H9 (cell line): Measurements from ENCODE around the gene ZBTB17. TPM values are rescaled to one million over a fixed set of nuclear protein-coding genes. Genes with fewer than 3 reads are reported as not detected.

Source experiments
- DNase-seq: peaks from one replicate; pipeline ENCODE4 v3.0.0-alpha.2; 2017
- H2AFZ ChIP-seq: one replicate; pipeline ENCODE4 v1.6.1; 2013; ENCODE audit warnings: mild to moderate bottlenecking, low read length, control low read depth, moderate library complexity
- H2AK5ac ChIP-seq: 2 replicates; pipeline ENCODE4 v1.6.1; 2013; ENCODE audit warnings: low read length, control low read depth, mixed read lengths; ENCODE audit not compliant: insufficient read length
- H2BK120ac ChIP-seq: one replicate; pipeline ENCODE4 v1.6.1; 2013; ENCODE audit warnings: low read depth, mild to moderate bottlenecking, low read length, control low read depth, inconsistent platforms; ENCODE audit not compliant: poor library complexity, severe bottlenecking
- H2BK12ac ChIP-seq: 2 replicates; pipeline ENCODE4 v1.6.1; 2013; ENCODE audit warnings: low read length, control low read depth, mixed read lengths, low read depth; ENCODE audit not compliant: insufficient read length
- H2BK15ac ChIP-seq: 2 replicates; pipeline ENCODE4 v1.6.1; 2013; ENCODE audit warnings: low read depth, low read length, control low read depth
- H2BK20ac ChIP-seq: one replicate; pipeline ENCODE4 v1.6.1; 2013; ENCODE audit warnings: low read depth, mild to moderate bottlenecking, low read length, control low read depth, inconsistent platforms; ENCODE audit not compliant: poor library complexity, severe bottlenecking
- H2BK5ac ChIP-seq: 2 replicates; pipeline ENCODE4 v1.6.1; 2013; ENCODE audit warnings: low read length, control low read depth, mixed read lengths; ENCODE audit not compliant: insufficient read length
- H3K14ac ChIP-seq: 2 replicates; pipeline ENCODE4 v1.6.1; 2013; ENCODE audit warnings: low read length, control low read depth; ENCODE audit not compliant: insufficient read depth
- H3K18ac ChIP-seq: 2 replicates; pipeline ENCODE4 v1.6.1; 2013; ENCODE audit warnings: low read depth, mild to moderate bottlenecking, mixed read lengths, low read length, control low read depth; ENCODE audit not compliant: insufficient read length
- H3K23ac ChIP-seq: 2 replicates; pipeline ENCODE4 v1.6.1; 2013; ENCODE audit warnings: low read length, control low read depth, mixed read lengths, low read depth; ENCODE audit not compliant: insufficient read length
- H3K23me2 ChIP-seq: 2 replicates; pipeline ENCODE4 v1.6.1; 2013; ENCODE audit warnings: low read depth, mild to moderate bottlenecking, mixed read lengths, low read length, control low read depth; ENCODE audit not compliant: insufficient read length, poor library complexity, severe bottlenecking
- H3K27ac ChIP-seq: 2 replicates; pipeline ENCODE4 v1.5.1; 2013; ENCODE audit warnings: low read length, control low read depth, mixed read lengths, low read depth; ENCODE audit not compliant: insufficient read length
- H3K27me3 ChIP-seq: 2 replicates; pipeline ENCODE4 v1.6.1; 2013; ENCODE audit warnings: low read length, control low read depth, inconsistent platforms; ENCODE audit not compliant: insufficient read depth
- H3K4ac ChIP-seq: 2 replicates; pipeline ENCODE4 v1.6.1; 2013; ENCODE audit warnings: low read depth, mild to moderate bottlenecking, control low read depth, inconsistent platforms, low read length, moderate library complexity
- H3K4me1 ChIP-seq: 2 replicates; pipeline ENCODE4 v1.6.1; 2013; ENCODE audit warnings: low read length, control low read depth, inconsistent platforms; ENCODE audit not compliant: insufficient read depth
- H3K4me2 ChIP-seq: 2 replicates; pipeline ENCODE4 v1.6.1; 2013; ENCODE audit warnings: low read length, control low read depth, mixed read lengths; ENCODE audit not compliant: insufficient read length, insufficient read depth
- H3K56ac ChIP-seq: 2 replicates; pipeline ENCODE4 v1.6.1; 2013; ENCODE audit warnings: low read depth, mild to moderate bottlenecking, mixed read lengths, low read length, control low read depth; ENCODE audit not compliant: insufficient read length
- H3K79me1 ChIP-seq: 2 replicates; pipeline ENCODE4 v1.6.1; 2013; ENCODE audit warnings: low read depth, mild to moderate bottlenecking, moderate library complexity, low read length, control low read depth, inconsistent platforms; ENCODE audit not compliant: insufficient read depth, poor library complexity, severe bottlenecking
- H3K79me2 ChIP-seq: 2 replicates; pipeline ENCODE4 v1.6.1; 2013; ENCODE audit warnings: low read length, control low read depth, inconsistent platforms; ENCODE audit not compliant: insufficient read depth
- H3K9ac ChIP-seq: 2 replicates; pipeline ENCODE4 v1.6.1; 2013; ENCODE audit warnings: low read length, control low read depth, mixed read lengths; ENCODE audit not compliant: insufficient read length; ENCODE audit errors: extremely low read depth
- H3K9me3 ChIP-seq: one replicate; pipeline ENCODE4 v1.6.1; 2013; ENCODE audit warnings: low read depth, low read length, inconsistent platforms; ENCODE audit not compliant: control insufficient read depth
- H3T11ph ChIP-seq: one replicate; pipeline ENCODE4 v1.6.1; 2013; ENCODE audit warnings: mild to moderate bottlenecking, low read length, control low read depth, inconsistent platforms
- H4K20me1 ChIP-seq: one replicate; pipeline ENCODE4 v1.6.1; 2013; ENCODE audit not compliant: control insufficient read depth, insufficient read length, insufficient read depth
- H4K5ac ChIP-seq: 2 replicates; pipeline ENCODE4 v1.6.1; 2013; ENCODE audit warnings: low read depth, mild to moderate bottlenecking, mixed read lengths, low read length, control low read depth; ENCODE audit not compliant: insufficient read length
- H4K8ac ChIP-seq: replicated peaks from 2 replicates; pipeline ENCODE4 v1.6.1; 2013; ENCODE audit warnings: low read length, control low read depth, mixed read lengths, low read depth; ENCODE audit not compliant: insufficient read length
- H4K91ac ChIP-seq: 2 replicates; pipeline ENCODE4 v1.6.1; 2013; ENCODE audit warnings: low read depth, mild to moderate bottlenecking, moderate library complexity, mixed read lengths, low read length, control low read depth; ENCODE audit not compliant: insufficient read length
- H3K27ac Mint-ChIP-seq, 3 experiments: 2 replicates in 2 of 3; 3 replicates in 1 of 3; pipeline ENCODE4 v1.8.0; 2020 to 2021; ENCODE audit warnings: mixed read lengths in 3 of 3, mild to moderate bottlenecking in 1 of 3, moderate library complexity in 1 of 3
- H3K27me3 Mint-ChIP-seq: 2 replicates; pipeline ENCODE4 v1.8.0; 2021; ENCODE audit warnings: low read depth, mild to moderate bottlenecking, moderate library complexity, mixed read lengths
- H3K36me3 Mint-ChIP-seq, 3 experiments: 2 replicates in 2 of 3; 3 replicates in 1 of 3; pipeline ENCODE4 v1.8.0; 2020 to 2021; ENCODE audit warnings: low read depth in 3 of 3, mixed read lengths in 3 of 3; ENCODE audit not compliant: insufficient read depth in 1 of 3
- H3K4me1 Mint-ChIP-seq, 2 experiments: 2 replicates each; pipeline ENCODE4 v1.8.0; 2020; ENCODE audit warnings: mixed read lengths in 2 of 2
- H3K4me3 Mint-ChIP-seq, 2 experiments: 2 replicates in 1 of 2; 3 replicates in 1 of 2; pipeline ENCODE4 v1.8.0; 2020 to 2021; ENCODE audit warnings: mild to moderate bottlenecking in 2 of 2, mixed read lengths in 2 of 2, moderate library complexity in 1 of 2
- H3K9me3 Mint-ChIP-seq, 2 experiments: 2 replicates in 1 of 2; 3 replicates in 1 of 2; pipeline ENCODE4 v1.8.0; 2020; ENCODE audit warnings: mild to moderate bottlenecking in 2 of 2, mixed read lengths in 2 of 2, moderate library complexity in 1 of 2
- WGBS: extraction: QIAGEN DNeasy Blood & Tissue Kit; methylation state at CpG from one replicate; pipeline ENCODE4 v1.1.7; 2013; ENCODE audit warnings: missing lambda C conversion rate, low lambda C conversion rate, mixed read lengths; ENCODE audit not compliant: insufficient read length; ENCODE audit errors: extremely low coverage; 5-methylcytosine and 5-hydroxymethylcytosine counted together
- total RNA-seq: library from RNA; stranded (reverse); gene quantifications from 2 replicates; pipeline ENCODE4 v1.2.1, GENCODE V29; 2021
- TF ChIP-seq, protein P1 (sequence below): fragments of 200-600 bp; sonication (generic); conservative IDR thresholded peaks from 3 replicates; pipeline ENCODE4 v1.8.0; 2021; ENCODE audit warnings: antibody characterized with exemption, mild to moderate bottlenecking

ZBTB17 gene
- total RNA-seq, 1 experiment from 2014 or later, result 16.5 TPM

DNA sequence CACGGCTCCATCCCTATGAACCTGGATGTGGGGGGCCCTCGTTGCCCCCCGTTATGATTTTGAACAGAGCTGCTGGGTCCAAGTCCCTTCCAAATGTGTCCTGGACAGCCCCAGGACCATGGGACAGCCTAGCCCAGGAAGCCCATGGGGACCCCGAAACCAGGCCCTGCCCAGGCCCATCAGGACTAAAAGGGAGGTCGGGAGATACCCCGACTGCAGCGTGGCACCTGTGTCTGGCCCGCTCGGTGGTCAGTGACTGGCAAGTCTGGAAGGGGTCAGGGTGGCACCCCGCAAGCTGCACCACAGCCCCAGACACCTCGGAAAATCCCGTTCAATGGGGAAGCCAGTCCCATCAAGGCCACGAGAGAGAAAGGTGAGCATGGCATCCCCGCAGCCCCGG lies 17.8 kb upstream of the ZBTB17 start:
- H3T11ph ChIP-seq, result no peak overlapping the region
- H4K91ac ChIP-seq, result no peak overlapping the region
- no peak overlapping the region for H2AFZ ChIP-seq
- H3K9me3 ChIP-seq, result no peaks in the 10 kb centered on the region
- no peak overlapping the region for H3K4me2 ChIP-seq
- H2BK12ac ChIP-seq, result no peak overlapping the region
- H3K23me2 ChIP-seq, result no peaks in the 10 kb centered on the region
- H3K27ac Mint-ChIP-seq, result no peak overlapping the region
- H3K23ac ChIP-seq, result no peak overlapping the region
- no peaks in the 10 kb centered on the region for H3K79me1 ChIP-seq
- no CpG with 5 or more reads among the region's 15 CpGs for WGBS
- no peak overlapping the region for H2AK5ac ChIP-seq
- H3K14ac ChIP-seq, result no peak overlapping the region
- H4K20me1 ChIP-seq, result no peaks in the 10 kb centered on the region
- H2BK20ac ChIP-seq, result no peak overlapping the region
- H4K8ac ChIP-seq, result no peak overlapping the region
- TF ChIP-seq, protein P1, sequence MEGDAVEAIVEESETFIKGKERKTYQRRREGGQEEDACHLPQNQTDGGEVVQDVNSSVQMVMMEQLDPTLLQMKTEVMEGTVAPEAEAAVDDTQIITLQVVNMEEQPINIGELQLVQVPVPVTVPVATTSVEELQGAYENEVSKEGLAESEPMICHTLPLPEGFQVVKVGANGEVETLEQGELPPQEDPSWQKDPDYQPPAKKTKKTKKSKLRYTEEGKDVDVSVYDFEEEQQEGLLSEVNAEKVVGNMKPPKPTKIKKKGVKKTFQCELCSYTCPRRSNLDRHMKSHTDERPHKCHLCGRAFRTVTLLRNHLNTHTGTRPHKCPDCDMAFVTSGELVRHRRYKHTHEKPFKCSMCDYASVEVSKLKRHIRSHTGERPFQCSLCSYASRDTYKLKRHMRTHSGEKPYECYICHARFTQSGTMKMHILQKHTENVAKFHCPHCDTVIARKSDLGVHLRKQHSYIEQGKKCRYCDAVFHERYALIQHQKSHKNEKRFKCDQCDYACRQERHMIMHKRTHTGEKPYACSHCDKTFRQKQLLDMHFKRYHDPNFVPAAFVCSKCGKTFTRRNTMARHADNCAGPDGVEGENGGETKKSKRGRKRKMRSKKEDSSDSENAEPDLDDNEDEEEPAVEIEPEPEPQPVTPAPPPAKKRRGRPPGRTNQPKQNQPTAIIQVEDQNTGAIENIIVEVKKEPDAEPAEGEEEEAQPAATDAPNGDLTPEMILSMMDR, result no peak
- H3K27me3 Mint-ChIP-seq, result peaks cover 14% of the 10 kb centered on the region
- DNase-seq, result no peak
- H3K36me3 Mint-ChIP-seq, result no peaks in the 10 kb centered on the region
- H4K5ac ChIP-seq, result no peak overlapping the region
- no peaks in the 10 kb centered on the region for H3K79me2 ChIP-seq
- no peak overlapping the region for H3K56ac ChIP-seq
- no peak overlapping the region for H3K4ac ChIP-seq
- no peak overlapping the region for H2BK15ac ChIP-seq
- no peak overlapping the region for H3K18ac ChIP-seq
- no peak overlapping the region for H3K27ac ChIP-seq
- H3K27me3 ChIP-seq, result no peaks in the 10 kb centered on the region
- no peaks in the 10 kb centered on the region for H3K9me3 Mint-ChIP-seq
- H2BK120ac ChIP-seq, result no peak overlapping the region
- no peak overlapping the region for H2BK5ac ChIP-seq
- no peaks in the 10 kb centered on the region for H3K4me1 Mint-ChIP-seq
- H3K4me3 Mint-ChIP-seq, result no peak overlapping the region
- H3K4me1 ChIP-seq, result no peaks in the 10 kb centered on the region
- no peak overlapping the region for H3K9ac ChIP-seq
